Activated CD4-positive, alpha-beta memory T cell treated with anti-CD3 and anti-CD28 coated beads, Interleukin-2, amount 10 ng/mL, durations not matched to agents 7 days and 5 days (primary cell): ENCODE results near the gene CDH4. TPM values are rescaled to one million over a fixed set of nuclear protein-coding genes. Genes with fewer than 3 reads are reported as not detected.

Experiments
- CTCF ChIA-PET: fragments of 350-600 bp; sonication (Branson Sonifier 250); formaldehyde crosslinking; loops from one replicate; lab custom pipeline; 2021; ENCODE audit warnings: antibody characterized with exemption, inconsistent platforms; lab: Charles Lee
- POLR2A ChIA-PET: fragments of 350-600 bp; sonication (Branson Sonifier 250); formaldehyde crosslinking; loops from one replicate; lab custom pipeline; 2021; ENCODE audit warnings: antibody characterized with exemption; lab: Charles Lee
- DNase-seq: peaks from one replicate; pipeline ENCODE4 v3.0.0-alpha.2; 2020
- H3K27ac Mint-ChIP-seq: one replicate; pipeline ENCODE4 v1.8.0; 2021; ENCODE audit warnings: mild to moderate bottlenecking, mixed read lengths
- H3K27me3 Mint-ChIP-seq: one replicate; pipeline ENCODE4 v1.8.0; 2021; ENCODE audit warnings: mixed read lengths
- H3K36me3 Mint-ChIP-seq: one replicate; pipeline ENCODE4 v1.8.0; 2021; ENCODE audit warnings: low read depth, mixed read lengths
- H3K4me1 Mint-ChIP-seq: one replicate; pipeline ENCODE4 v1.8.0; 2021; ENCODE audit warnings: mixed read lengths
- H3K4me3 Mint-ChIP-seq: one replicate; pipeline ENCODE4 v1.8.0; 2021; ENCODE audit warnings: mild to moderate bottlenecking, mixed read lengths
- H3K9me3 Mint-ChIP-seq: one replicate; pipeline ENCODE4 v1.8.0; 2021; ENCODE audit warnings: mixed read lengths
- total RNA-seq, 2 experiments: library from RNA; stranded (reverse); gene quantifications; one replicate each; pipeline ENCODE4 v1.2.3, GENCODE V29; 2021

The CDH4 gene
- total RNA-seq, 2 experiments from 2014 or later, result 0.15 to 0.20 TPM

- Mint-ChIP-seq H3K27me3 (no peaks in the 10 kb centered on the region), H3K36me3 (no peaks in the 10 kb centered on the region), H3K4me3 (no peak overlapping the region), H3K4me1 (no peaks in the 10 kb centered on the region), H3K27ac (no peak overlapping the region), H3K9me3 (peaks cover 3% of the 10 kb centered on the region)
- POLR2A ChIA-PET, result no interaction called here
- CTCF ChIA-PET, result no interaction called here
- DNase-seq, result no peak
These were observed 177.6 kb downstream of the CDH4 start for GRCh38 chr20:61429458-61430227.

GRCh38 chr20:61430228-61430624 is 178.2 kb downstream of the CDH4 start:
- Mint-ChIP-seq H3K27me3 (no peaks in the 10 kb centered on the region), H3K36me3 (no peaks in the 10 kb centered on the region), H3K4me3 (no peak overlapping the region), H3K9me3 (peaks cover 3% of the 10 kb centered on the region), H3K4me1 (no peaks in the 10 kb centered on the region), H3K27ac (no peak overlapping the region)
- POLR2A ChIA-PET, result no interaction called here
- no peak for DNase-seq
- CTCF ChIA-PET, result no interaction called here

- H3K27me3 Mint-ChIP-seq, result no peaks in the 10 kb centered on the region
- CTCF ChIA-PET, result no interaction called here
- no peaks in the 10 kb centered on the region for H3K4me1 Mint-ChIP-seq
- no peak overlapping the region for H3K27ac Mint-ChIP-seq
- POLR2A ChIA-PET, result no interaction called here
- no peak overlapping the region for H3K4me3 Mint-ChIP-seq
- no peak for DNase-seq
- H3K36me3 Mint-ChIP-seq, result no peaks in the 10 kb centered on the region
- H3K9me3 Mint-ChIP-seq, result peaks cover 3% of the 10 kb centered on the region
These were observed 181.1 kb downstream of the CDH4 start for GRCh38 chr20:61433176-61433575.

GRCh38 chr20:61433816-61434215 is 181.8 kb downstream of the CDH4 start:
- POLR2A ChIA-PET, result no interaction called here
- no peak for DNase-seq
- CTCF ChIA-PET, result no interaction called here
- no peaks in the 10 kb centered on the region for H3K4me1 Mint-ChIP-seq
- H3K27ac Mint-ChIP-seq, result no peak overlapping the region
- H3K9me3 Mint-ChIP-seq, result peaks cover 3% of the 10 kb centered on the region
- no peaks in the 10 kb centered on the region for H3K27me3 Mint-ChIP-seq
- no peaks in the 10 kb centered on the region for H3K36me3 Mint-ChIP-seq
- no peak overlapping the region for H3K4me3 Mint-ChIP-seq

- peaks cover 3% of the 10 kb centered on the region for H3K9me3 Mint-ChIP-seq
- H3K4me3 Mint-ChIP-seq, result no peak overlapping the region
- POLR2A ChIA-PET, result no interaction called here
These were observed 182.3 kb downstream of the CDH4 start for GRCh38 chr20:61434341-61434781.

GRCh38 chr20:61435184-61435822 is 183.2 kb downstream of the CDH4 start:
- no peak overlapping the region for H3K4me3 Mint-ChIP-seq
- no peak for DNase-seq
- ChIA-PET POLR2A (no interaction called here), CTCF (no interaction called here)
- H3K27ac Mint-ChIP-seq, result no peak overlapping the region
- H3K36me3 Mint-ChIP-seq, result no peaks in the 10 kb centered on the region
- H3K9me3 Mint-ChIP-seq, result peaks cover 3% of the 10 kb centered on the region
- no peaks in the 10 kb centered on the region for H3K4me1 Mint-ChIP-seq
- no peaks in the 10 kb centered on the region for H3K27me3 Mint-ChIP-seq

More at GRCh38 chr20:61434341-61434781, 182.3 kb downstream of the CDH4 start:
- Mint-ChIP-seq H3K36me3 (no peaks in the 10 kb centered on the region), H3K27ac (no peak overlapping the region), H3K27me3 (no peaks in the 10 kb centered on the region), H3K4me1 (no peaks in the 10 kb centered on the region)
- CTCF ChIA-PET, result no interaction called here
- DNase-seq, result no peak

- Mint-ChIP-seq H3K4me1 (no peaks in the 10 kb centered on the region), H3K36me3 (no peaks in the 10 kb centered on the region), H3K4me3 (no peak overlapping the region), H3K9me3 (peaks cover 3% of the 10 kb centered on the region), H3K27ac (no peak overlapping the region), H3K27me3 (no peaks in the 10 kb centered on the region)
- ChIA-PET POLR2A (no interaction called here), CTCF (no interaction called here)
- DNase-seq, result no peak
These were observed 183.8 kb downstream of the CDH4 start for GRCh38 chr20:61435823-61436220.

GRCh38 chr20:61436283-61436666 is 184.2 kb downstream of the CDH4 start:
- H3K4me3 Mint-ChIP-seq, result no peak overlapping the region
- ChIA-PET POLR2A (no interaction called here), CTCF (no interaction called here)
- H3K27me3 Mint-ChIP-seq, result no peaks in the 10 kb centered on the region
- H3K9me3 Mint-ChIP-seq, result peaks cover 3% of the 10 kb centered on the region
- no peaks in the 10 kb centered on the region for H3K36me3 Mint-ChIP-seq
- no peak overlapping the region for H3K27ac Mint-ChIP-seq
- no peaks in the 10 kb centered on the region for H3K4me1 Mint-ChIP-seq
- no peak for DNase-seq

GRCh38 chr20:61436667-61437279 is 184.7 kb downstream of the CDH4 start:
- Mint-ChIP-seq H3K27ac (no peak overlapping the region), H3K9me3 (peaks cover 3% of the 10 kb centered on the region), H3K36me3 (no peaks in the 10 kb centered on the region), H3K27me3 (no peaks in the 10 kb centered on the region), H3K4me3 (no peak overlapping the region), H3K4me1 (no peaks in the 10 kb centered on the region)
- CTCF ChIA-PET, result no interaction called here
- POLR2A ChIA-PET, result no interaction called here
- DNase-seq, result no peak

- POLR2A ChIA-PET, result no interaction called here
- no peaks in the 10 kb centered on the region for H3K27me3 Mint-ChIP-seq
- H3K36me3 Mint-ChIP-seq, result no peaks in the 10 kb centered on the region
- H3K4me3 Mint-ChIP-seq, result no peak overlapping the region
- no peak overlapping the region for H3K27ac Mint-ChIP-seq
- DNase-seq, result no peak
- peaks cover 3% of the 10 kb centered on the region for H3K9me3 Mint-ChIP-seq
- CTCF ChIA-PET, result no interaction called here
- H3K4me1 Mint-ChIP-seq, result no peaks in the 10 kb centered on the region
These were observed 185.5 kb downstream of the CDH4 start for GRCh38 chr20:61437280-61438206.

GRCh38 chr20:61438285-61438684 is 186.2 kb downstream of the CDH4 start:
- no peaks in the 10 kb centered on the region for H3K4me1 Mint-ChIP-seq
- H3K27me3 Mint-ChIP-seq, result no peaks in the 10 kb centered on the region
- H3K36me3 Mint-ChIP-seq, result no peaks in the 10 kb centered on the region
- DNase-seq, result no peak
- peaks cover 1% of the 10 kb centered on the region for H3K9me3 Mint-ChIP-seq
- ChIA-PET POLR2A (no interaction called here), CTCF (no interaction called here)
- H3K4me3 Mint-ChIP-seq, result no peak overlapping the region
- no peak overlapping the region for H3K27ac Mint-ChIP-seq

- DNase-seq, result no peak
- H3K9me3 Mint-ChIP-seq, result no peaks in the 10 kb centered on the region
- H3K27ac Mint-ChIP-seq, result no peak overlapping the region
- no peaks in the 10 kb centered on the region for H3K27me3 Mint-ChIP-seq
- no peak overlapping the region for H3K4me3 Mint-ChIP-seq
- no peaks in the 10 kb centered on the region for H3K4me1 Mint-ChIP-seq
- ChIA-PET CTCF (no interaction called here), POLR2A (no interaction called here)
- no peaks in the 10 kb centered on the region for H3K36me3 Mint-ChIP-seq
These were observed 187.2 kb downstream of the CDH4 start for GRCh38 chr20:61439251-61439650.

- POLR2A ChIA-PET, result no interaction called here
- no peaks in the 10 kb centered on the region for H3K36me3 Mint-ChIP-seq
- no peak for DNase-seq
- H3K27me3 Mint-ChIP-seq, result no peaks in the 10 kb centered on the region
- CTCF ChIA-PET, result no interaction called here
- no peak overlapping the region for H3K27ac Mint-ChIP-seq
- no peak overlapping the region for H3K4me3 Mint-ChIP-seq
- no peaks in the 10 kb centered on the region for H3K9me3 Mint-ChIP-seq
- no peaks in the 10 kb centered on the region for H3K4me1 Mint-ChIP-seq
These were observed 188.5 kb downstream of the CDH4 start for GRCh38 chr20:61440548-61441055.
